ENCODE data around the gene SERPINF2. TPM values are rescaled to one million over a fixed set of nuclear protein-coding genes. Genes with fewer than 3 reads are reported as not detected.
"Not testable (repeated sequence)": the region's sequence is repeated elsewhere in the genome, so short reads cannot be mapped to it uniquely, and the experiment has no call there.

SERPINF2 gene
- 1,138 TPM for total RNA-seq

DNA sequence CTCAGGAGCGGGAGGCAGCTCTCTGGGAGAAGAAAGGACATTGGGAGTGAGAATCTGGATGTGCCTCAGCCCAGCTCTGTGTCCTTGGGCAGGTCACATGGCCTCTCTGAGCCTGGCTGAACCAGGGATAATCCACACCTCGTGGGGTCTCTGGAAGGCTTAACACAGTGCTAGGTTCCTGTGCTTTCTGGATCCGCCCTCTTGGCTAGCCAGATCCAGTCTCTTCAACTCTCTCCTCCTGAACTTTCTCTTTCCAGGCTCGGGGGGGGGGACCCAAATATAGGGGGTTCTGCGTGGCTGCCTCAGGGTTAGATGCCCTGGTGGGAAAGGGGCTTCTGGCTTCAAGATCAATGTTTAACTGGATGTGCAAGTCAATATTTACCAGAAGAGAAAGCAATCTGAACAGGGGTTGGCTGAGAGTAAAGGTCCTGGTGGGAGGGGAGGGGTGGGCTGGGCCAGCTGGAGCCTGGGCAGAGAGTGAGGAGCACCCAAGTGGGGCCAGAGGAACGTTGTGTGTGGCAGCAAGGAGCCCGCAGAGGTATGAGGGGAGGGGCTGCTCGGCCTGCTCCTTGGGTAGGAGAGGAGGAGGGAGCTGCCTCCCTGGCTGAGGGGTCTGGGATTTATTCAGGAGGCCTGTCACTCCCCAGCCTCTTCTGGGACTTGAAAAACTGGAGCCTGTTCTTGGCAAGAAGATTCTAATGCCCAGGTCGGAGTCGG lies at the start of gene SERPINF2:
TSS of gene SERPINF2 (plus strand) at position 501 of the 717 bp plus-strand sequence. CDS start 2,125 bp downstream, outside the sequence.
- DNase-seq (ENCODE audit: low spot score), result peak; percentile 84
- ATAC-seq, result peak; percentile 72

DNA sequence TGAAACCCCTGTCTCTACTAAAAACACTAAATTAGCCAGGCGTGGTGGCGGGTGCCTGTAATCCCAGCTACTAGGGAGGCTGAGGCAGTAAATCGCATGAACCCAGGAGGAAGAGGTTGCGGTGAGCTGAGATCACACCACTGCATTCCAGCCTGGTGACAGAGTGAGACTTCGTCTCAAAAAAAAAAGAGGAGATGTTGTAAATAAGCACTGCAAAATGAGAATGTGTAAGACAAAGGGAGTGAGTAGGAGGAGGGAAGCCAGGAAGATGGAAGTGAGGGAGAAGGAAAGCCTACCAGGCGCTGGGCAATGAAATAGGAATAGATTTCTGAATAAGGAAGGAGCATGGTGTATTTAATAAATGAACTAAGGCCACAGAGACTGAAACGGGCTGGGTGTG lies 49.3 kb upstream of the SERPINF2 start:
- no peak for ATAC-seq

DNA sequence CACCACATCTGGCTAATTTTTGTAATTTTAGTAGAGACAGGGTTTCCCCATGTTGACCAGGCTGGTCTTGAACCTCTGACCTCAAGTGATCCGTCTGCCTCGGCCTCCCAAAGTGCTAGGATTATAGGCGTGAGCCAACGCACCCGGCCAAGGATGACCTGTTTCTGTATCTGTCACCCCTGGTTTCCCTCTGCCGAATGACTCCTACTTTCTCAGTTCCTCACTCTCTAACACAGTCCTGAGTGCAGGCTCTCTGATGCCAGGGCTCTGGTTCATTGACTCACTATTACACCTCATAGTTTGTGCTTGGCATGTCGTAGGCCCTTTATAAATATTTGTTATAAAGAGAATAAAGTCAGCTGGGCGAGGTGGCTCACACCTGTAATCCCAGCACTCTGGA lies 47.3 kb upstream of the SERPINF2 start:
- ATAC-seq, result no peak
- no peak for DNase-seq (ENCODE audit: low spot score)

More for the DNA sequence above, 49.3 kb upstream of the SERPINF2 start:
- no peak for DNase-seq (ENCODE audit: low spot score)

DNA sequence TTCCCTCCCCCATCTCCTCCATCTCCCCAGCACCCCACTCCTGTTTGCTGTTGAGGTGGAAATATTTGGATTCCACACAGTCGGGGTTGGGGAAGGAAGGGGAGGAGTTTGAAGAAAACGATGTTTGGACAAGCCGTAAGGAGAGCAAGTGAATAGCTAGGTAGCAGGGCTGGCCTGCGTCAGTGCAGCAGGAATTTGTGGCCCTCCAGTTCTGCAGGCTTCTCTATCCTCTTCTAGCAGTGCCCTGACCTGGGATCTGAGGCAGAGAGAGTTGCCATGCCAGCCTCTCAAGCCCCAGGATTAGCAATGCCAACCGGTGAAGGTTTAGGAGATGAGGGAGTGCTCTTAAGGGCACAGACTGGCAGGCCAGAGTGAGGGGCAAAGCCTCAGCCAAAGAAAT lies 45.0 kb upstream of the SERPINF2 start:
- DNase-seq (ENCODE audit: low spot score) (no peak), ATAC-seq (no peak)

DNA sequence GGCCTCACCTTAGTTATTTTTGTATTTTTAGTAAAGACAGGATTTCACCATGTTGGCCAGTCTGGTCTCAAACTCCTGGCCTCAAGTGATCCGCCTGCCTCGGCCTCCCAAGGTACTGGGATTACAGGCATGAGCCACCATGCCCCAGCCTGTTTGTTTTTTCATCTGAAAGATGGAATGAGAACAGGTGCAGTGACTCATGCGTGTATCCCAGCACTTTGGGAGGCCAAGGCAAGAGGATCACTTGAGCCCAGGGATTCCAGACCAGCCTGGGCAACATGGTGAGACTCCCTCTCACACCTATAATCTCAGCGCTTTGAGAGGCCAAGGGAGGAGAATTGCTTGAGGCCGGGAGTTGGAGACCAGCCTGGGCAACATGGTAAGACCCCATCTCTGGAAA lies 42.8 kb upstream of the SERPINF2 start:
- not testable (repeated sequence) for ATAC-seq; DNase-seq (ENCODE audit: low spot score)

DNA sequence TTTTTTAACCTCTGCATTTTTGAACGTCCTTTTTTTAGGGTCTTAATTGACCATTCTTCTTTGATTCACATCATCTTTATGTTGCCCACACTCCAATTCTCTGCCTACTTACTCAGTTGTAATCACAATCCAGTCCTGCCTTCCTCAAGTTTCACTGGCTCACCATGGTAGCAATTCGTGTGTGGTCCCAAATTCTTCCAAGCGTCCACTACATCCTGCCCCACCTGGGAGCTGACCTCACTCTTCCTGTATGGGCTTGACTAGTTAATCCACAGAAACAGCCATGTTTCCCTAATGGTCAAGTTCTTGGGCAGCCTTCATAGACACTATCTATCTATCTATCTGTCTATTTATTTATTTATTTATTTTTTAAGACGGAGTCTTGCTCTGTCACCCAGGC lies 39.6 kb upstream of the SERPINF2 start:
- ATAC-seq (no peak), DNase-seq (ENCODE audit: low spot score) (no peak)

DNA sequence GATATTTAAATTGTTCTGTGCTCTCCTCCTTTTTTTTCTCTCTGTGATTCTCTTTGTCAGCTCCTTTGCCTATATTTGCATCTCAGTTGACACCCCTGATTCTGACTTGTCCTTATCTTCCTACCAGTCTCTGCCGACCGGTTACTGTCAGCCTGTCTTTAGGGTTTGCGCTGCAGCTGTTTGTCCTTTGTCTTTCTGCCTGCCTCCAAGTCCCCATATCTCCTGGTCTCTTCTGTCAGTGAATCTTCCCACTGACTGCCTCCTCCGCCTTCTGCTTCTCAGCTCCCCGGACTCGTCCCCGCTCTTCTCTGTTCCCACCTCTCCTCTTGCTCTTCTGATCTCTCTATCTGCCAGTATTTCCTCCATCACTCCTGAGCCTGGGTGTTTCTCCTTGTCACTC lies 37.7 kb upstream of the SERPINF2 start:
- DNase-seq (ENCODE audit: low spot score) (no peak), ATAC-seq (no peak)

DNA sequence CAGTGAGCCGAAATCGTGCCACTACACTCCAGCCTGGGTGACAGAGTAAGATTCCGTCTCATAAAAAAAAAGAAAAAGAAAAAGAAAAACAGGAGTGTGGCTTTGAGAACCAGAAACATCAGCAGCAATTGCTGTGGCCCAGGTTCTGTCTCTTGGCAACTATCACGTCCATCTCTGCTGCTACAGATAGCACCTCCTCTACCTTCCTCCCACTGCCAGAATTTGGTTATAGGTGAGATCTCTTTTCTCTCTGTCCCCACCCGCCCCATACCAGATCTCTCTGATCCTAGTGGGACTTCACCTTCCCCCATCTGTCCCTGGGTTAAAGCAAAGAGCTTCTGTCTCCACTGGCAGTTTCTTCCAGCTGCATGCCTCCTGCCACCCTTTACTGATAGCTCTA lies 35.6 kb upstream of the SERPINF2 start:
- DNase-seq (ENCODE audit: low spot score) (no peak), ATAC-seq (no peak)

DNA sequence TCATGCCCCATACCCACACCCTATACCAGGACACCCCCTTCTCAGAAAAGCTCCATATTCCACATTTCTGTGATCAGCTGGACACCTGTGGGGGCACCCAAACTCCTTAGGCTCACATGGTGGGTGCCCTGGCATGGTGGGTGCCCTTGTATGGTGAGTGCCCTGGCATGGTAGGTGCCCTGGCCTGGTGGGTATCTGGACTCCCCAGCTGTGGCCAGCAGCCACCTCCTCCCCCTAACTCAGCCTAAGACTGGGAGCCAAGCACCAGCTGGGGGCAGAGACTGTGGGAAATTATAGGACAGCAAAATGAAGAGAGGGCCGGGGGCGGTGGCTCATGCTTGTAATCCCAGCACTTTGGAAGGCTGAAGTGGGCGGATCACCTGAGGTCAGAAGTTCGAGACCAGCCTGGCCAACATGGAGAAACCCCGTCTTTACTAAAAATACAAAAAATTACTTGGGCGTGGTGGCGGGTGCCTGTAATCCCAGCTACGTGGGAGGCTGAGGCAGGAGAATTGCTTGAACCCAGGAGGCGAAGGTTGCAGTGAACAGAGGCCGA lies 33.8 kb upstream of the SERPINF2 start:
- DNase-seq (ENCODE audit: low spot score); ATAC-seq: not testable (repeated sequence)

DNA sequence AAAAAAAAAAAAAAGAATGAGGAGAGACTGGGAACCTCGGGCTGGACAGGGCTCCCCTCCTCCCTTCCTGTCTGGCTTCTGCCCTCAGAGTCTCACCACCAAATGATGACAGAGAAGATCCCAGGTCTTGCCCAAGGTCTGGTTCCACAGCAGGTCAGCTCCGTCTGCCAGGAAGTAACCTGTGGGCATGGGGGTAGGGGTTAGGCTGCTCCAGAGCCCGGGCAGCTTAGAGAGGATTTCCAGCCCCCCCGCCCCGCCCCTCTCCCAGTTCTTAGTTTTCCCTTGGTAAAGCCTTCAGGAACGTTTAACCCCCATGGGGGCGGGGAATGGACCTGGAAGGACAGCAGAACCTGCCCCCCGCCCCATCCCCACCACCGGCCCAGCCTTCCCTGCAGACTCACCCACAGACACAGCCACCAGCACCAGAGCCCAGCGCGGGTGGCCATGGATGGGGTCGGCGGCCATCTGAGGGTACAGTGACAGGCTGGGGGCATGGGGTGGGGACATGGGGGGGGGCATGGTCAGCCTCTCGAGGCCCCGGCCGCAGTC lies 33.2 kb upstream of the SERPINF2 start:
- DNase-seq (ENCODE audit: low spot score) (no peak), ATAC-seq (peak; percentile 18)

DNA sequence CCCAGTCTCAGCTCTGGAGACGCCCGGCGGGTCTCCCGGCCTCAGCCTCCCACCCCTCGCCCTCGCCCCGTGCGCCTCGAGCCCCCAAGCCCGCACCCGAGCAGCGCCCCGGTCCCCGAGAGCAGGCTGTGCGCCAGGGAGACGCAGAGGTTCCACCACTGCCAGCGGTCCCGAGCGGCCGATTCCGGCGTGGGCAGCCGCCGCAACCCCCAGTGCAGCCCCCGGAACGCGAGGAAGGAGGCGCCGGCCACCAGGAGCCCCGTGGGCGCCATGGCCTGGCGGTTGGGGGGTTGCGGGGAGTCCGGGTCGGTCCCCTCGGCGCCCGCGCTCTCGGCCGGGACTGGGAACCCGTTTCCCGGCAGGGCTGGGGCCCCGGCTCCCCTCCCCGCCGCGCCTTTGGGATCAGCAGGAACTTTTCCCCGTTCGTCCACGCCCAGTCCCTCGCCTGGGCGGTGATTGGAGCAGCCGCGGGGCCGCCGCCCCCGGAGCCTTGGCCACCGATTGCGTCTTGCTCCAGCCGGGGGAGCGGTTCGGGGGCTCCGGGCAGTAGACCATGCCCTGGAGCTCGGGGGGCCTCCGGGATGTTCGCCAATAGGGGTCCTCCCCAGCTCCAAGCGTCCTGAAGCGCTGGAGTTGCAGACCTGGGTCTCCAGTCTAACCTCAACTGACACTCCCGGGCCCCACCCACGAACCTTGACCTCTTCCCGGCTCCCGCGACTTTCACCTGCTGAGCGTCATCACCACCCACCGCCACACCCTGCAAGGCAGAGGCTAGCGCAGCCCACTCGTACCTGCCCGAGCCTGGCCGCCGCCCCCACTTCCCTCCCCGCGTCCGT lies 32.5 kb upstream of the SERPINF2 start, which contains the start of gene TLCD2:
TSS of gene TLCD2 (minus strand) at position 407 of the 836 bp plus-strand sequence. CDS start at position 272, 135 bp downstream.
- ATAC-seq (peak; percentile 64), DNase-seq (ENCODE audit: low spot score) (peak; percentile 88)

DNA sequence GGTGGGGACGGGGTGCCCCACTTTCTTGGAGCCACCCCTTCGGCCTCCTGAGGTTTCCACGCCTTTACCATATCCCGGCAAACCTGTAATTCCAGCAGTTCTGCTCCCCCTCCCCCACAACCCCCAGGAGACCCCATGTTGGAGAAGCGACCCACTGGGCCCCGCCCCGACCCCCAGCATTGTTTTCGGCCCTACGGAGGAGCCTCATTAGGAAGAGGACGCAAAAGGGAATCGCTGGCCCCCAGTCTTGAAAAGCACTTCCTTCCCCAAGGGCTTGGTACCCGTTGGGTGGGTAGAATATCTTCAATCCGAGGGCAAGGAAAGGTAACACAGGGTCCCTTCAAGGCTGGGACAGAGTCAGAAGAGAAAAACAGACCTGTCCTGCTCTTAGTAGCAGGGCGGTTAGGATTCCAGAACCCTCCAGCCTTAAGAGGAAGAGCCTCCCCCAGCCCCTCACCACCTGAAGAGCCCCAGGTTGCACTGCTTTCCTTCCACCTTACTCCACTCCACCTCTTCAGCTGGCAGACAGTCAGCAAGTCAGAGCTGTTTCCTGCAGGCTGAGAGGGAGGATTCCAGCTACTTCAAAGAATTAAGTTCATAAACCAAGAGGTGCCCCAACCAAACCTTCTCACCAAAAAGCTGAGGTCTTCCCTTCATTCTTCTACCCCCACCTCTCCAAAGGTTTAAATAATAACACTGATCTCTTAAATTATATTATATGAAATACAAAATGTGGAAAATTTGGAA lies 31.7 kb upstream of the SERPINF2 start:
- DNase-seq (ENCODE audit: low spot score) (no peak), ATAC-seq (no peak)

DNA sequence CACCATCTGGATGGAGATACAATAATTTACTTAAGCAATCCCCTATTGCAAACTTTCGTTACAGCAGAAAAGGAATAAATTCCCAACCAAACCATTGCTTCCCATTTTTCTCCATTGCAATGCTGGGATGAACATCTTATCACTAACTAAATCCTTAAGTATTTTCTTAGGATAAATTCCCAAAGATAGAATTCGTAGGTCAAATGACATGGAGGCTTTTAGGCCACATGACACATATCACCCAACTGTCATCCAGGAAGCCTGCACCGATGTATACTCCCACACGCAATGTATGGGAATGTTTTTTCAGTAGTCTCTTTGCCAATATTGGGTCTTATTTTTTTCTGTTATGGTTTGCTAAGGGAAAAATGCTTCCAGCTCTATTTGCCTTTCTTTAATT lies 30.9 kb upstream of the SERPINF2 start:
- no peak for ATAC-seq
- DNase-seq (ENCODE audit: low spot score), result no peak

DNA sequence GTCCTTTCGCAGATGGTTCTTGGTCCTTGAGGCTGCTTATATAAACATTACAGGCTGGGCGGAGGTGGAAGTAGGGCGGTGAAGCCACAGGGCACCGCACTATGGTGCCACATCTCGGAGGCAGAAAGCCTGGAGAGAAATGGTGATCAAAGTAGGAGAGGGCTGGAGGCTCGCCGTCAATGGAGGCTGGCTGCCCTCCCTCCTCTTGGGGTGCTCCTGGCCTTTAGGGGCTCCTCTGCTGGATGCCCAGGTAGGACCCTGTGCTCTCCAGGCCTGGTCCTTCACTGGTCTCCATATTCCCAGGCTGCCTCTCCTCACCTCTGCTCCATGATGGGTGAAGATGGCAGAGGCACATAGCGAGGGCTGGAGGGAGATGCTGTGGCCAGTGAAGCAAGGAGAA lies 30.4 kb upstream of the SERPINF2 start:
- ATAC-seq (no peak), DNase-seq (ENCODE audit: low spot score) (no peak)

DNA sequence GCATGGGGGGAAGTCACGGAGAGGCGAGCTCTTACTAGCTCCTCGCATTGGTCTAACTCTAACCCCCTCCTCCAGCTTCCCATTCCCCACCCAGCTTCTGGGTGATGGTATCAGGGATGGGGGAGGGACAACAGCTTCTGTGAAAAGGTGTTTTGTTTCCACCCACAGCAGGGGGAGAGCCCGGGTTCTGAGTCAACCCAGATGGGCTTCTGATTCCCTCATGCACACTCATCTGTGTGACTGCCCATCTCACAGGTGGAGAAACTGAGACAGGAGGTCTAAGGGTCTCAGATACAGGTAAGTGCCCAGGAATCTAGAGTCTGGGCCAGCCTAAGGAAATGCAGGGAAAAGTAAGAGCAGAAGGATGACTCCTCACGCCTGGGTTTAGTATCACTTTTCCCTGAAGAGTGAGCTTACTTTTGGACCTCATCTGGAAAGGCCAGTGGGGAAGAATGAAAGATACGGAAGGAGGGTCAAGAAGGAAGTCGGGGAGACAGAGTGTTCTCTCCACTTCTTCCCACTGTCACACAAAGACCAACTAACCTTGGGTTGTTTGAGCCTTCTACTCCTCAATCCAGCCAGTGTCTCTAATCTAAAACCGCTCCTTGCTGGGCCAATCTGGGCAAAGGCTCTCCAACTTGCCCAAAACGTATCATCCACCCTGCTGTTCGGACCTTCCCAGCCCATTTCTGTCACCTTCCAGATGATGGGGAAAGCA lies 29.4 kb upstream of the SERPINF2 start:
- DNase-seq (ENCODE audit: low spot score), result no peak
- ATAC-seq, result no peak

DNA sequence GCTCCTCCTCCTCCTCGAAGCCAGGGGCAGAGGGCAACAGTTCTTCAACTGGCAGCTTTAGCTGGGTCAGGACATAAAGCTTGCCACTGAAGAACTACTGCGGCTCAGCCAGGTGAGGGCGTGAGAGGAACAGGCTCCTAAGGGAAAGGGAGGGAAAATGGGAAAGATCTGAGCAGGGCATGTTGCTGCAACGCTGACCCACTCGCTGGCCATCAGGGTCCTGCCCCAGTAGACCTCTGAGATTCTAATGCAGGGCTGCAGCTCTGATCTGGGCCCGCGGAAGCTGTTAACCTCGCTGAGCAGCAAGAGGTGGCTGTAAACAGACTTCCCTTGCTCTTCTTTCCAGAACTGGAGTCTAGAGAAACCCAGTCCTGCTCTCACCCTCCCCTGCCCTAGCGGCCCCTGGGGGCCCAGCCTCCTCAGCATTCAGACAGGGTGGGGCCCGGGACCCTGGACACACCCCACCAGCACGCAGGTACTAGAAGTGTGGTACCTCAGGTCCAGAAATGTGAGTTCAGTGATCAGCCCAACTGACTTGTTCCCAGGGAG lies 28.7 kb upstream of the SERPINF2 start:
- DNase-seq (ENCODE audit: low spot score) (peak; percentile 54), ATAC-seq (no peak)

DNA sequence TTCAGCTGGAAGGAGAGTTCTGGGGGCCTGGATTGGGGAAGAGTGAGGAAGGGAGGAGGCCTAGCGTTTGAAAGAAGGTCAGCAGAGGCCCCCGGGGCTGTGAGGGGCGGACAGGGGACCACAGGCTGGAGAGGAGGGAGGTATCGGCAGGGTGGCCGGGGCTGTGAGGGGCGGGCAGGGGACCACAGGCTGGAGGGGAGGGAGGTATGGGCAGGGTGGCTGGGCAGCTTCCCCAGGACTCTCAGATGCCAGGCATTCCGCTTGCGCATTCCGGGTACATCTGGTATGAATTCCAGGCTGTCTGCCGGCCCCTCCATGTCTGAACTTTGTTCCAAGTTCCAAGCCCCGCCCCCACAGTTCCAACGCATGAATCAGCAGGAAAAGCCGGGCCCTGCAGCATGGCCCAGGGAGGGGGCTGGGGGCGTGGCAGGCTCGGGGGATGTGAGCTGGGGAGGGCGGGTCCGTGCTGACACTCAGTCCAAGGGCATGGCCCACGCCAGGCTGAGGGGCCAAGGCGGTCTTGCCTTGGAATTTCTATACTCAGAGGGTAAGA lies 28.2 kb upstream of the SERPINF2 start:
- DNase-seq (ENCODE audit: low spot score) (peak; percentile 98), ATAC-seq (peak; percentile 38)

DNA sequence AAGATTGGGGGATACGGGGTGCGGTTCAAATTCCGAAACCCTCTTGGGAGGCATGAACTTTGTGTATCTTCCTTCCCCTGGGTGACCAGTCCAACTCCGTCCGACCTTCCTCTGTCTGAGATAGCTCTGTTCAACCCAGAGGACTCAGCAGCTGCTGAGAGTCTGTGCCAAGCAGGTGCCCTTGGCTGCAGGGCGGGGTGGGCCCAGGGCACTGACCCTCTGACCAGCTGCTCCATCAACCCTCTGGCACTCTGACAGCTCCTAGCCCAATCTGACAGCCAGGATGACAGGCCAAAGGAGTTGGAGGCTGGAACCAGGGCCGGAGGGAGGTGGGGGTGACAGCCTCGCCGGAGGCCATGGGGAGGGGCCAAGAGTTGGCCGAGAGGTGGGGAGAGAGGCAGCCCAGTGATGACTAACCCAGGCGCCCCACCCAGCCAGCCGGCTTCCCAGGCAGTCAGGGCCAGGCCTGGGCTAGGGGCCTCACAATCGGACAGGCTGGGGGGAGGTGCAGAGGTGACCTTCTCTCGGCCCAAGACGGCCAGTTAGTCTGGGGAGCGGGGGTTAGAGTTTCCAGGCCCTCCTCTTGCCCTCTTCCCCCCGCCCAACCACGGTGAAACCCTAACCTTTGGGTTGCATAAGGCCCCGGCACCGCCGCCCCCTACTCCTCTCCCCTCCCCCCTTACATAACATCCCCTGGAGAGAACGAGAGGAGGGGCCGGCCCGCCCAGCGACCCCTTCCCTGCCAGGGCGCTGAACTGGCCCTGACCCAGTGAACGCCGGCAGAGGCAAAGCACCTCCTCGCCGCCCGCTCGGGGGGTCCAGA lies 27.5 kb upstream of the SERPINF2 start:
- ATAC-seq, result peak; percentile 48
- peak; percentile 96 for DNase-seq (ENCODE audit: low spot score)

DNA sequence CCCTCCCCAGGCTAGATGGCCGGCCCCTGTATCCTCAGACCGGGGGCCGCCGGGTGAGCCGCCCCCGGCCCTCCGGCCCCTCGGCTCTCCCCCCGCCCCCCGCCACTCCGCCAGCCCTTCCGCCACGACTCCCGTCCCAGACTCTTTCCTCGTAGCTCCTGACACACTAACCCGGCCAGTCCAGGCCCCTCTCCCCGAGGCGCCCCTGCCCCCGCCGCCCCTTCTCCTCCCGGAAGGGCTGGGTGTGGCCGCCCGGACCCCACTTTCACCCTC lies 26.9 kb upstream of the SERPINF2 start:
- no peak for ATAC-seq

More for the DNA sequence above, 26.9 kb upstream of the SERPINF2 start:
- DNase-seq (ENCODE audit: low spot score), result no peak
